PFSK-1 (cell line): ENCODE data around the gene TEX2.

Source experiments
- FOXP2 ChIP-seq: optimal IDR thresholded peaks from 2 replicates; pipeline ENCODE3; 2011; ENCODE audit warnings: borderline replicate concordance, control low read depth, inconsistent platforms; ENCODE audit not compliant: insufficient read depth; ENCODE audit errors: extremely low read length, extremely low read depth
- POLR2AphosphoS5 ChIP-seq: IDR thresholded peaks from 2 replicates; pipeline ENCODE4 v1.6.1; 2012; ENCODE audit warnings: low read depth, mild to moderate bottlenecking, control low read depth, low read length, moderate library complexity
- SIN3A ChIP-seq: IDR thresholded peaks from 2 replicates; pipeline ENCODE4 v1.6.1; 2012; ENCODE audit warnings: mild to moderate bottlenecking, low read length, moderate library complexity, borderline replicate concordance; ENCODE audit not compliant: insufficient read depth
- TAF1 ChIP-seq: IDR thresholded peaks from 2 replicates; pipeline ENCODE4 v1.6.1; 2012; ENCODE audit warnings: low read length, control low read depth, borderline replicate concordance; ENCODE audit not compliant: insufficient read depth
- TF ChIP-seq, protein P1 (sequence below), 2 experiments: IDR thresholded peaks; 2 replicates each; pipeline versions ENCODE4 v1.6.1 to v1.8.0; 2011 to 2012; ENCODE audit warnings: low read depth in 2 of 2, low read length in 2 of 2, control low read depth in 1 of 2, inconsistent platforms in 1 of 2, mild to moderate bottlenecking in 1 of 2, moderate library complexity in 1 of 2; ENCODE audit not compliant: insufficient read depth in 1 of 2

Gene TEX2

DNA sequence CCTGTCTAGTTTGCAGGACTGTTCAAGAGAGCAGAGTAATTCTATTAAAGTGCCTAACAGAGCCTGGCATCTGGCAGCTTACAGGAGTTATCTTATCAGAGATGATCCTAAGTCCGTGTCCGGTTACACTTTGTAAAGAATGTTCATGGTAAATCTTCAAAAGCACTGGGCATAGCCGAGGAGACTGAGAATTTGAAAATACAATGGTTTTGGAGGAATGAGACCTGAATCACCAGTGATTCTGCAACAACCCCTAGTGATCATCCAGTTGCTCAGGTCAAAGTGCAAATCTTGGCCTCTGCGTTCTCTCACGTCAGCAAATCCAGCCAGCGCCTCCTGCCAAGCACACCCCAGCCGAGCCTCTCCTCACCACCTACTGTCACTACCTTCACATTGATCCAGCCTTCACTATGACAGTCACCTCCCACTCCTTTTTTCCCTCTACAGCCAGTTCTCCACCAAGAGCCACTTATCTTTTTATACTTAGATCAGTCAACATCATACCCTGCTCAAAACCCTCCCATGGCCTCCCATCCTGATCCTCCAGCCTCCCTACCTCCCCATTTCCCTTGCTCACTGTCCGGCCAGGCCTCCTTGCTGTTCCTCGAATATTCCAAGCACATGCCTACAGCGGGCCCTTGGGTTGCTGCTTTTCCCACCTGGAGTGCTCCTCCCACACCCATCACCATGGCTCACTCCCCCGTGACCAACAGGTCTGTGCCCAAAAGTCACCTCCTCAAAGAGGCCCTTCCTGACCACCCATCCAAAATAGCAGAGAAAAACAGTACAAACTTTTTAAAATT lies 75.8 kb downstream of the TEX2 start:
- TF ChIP-seq, protein P1, sequence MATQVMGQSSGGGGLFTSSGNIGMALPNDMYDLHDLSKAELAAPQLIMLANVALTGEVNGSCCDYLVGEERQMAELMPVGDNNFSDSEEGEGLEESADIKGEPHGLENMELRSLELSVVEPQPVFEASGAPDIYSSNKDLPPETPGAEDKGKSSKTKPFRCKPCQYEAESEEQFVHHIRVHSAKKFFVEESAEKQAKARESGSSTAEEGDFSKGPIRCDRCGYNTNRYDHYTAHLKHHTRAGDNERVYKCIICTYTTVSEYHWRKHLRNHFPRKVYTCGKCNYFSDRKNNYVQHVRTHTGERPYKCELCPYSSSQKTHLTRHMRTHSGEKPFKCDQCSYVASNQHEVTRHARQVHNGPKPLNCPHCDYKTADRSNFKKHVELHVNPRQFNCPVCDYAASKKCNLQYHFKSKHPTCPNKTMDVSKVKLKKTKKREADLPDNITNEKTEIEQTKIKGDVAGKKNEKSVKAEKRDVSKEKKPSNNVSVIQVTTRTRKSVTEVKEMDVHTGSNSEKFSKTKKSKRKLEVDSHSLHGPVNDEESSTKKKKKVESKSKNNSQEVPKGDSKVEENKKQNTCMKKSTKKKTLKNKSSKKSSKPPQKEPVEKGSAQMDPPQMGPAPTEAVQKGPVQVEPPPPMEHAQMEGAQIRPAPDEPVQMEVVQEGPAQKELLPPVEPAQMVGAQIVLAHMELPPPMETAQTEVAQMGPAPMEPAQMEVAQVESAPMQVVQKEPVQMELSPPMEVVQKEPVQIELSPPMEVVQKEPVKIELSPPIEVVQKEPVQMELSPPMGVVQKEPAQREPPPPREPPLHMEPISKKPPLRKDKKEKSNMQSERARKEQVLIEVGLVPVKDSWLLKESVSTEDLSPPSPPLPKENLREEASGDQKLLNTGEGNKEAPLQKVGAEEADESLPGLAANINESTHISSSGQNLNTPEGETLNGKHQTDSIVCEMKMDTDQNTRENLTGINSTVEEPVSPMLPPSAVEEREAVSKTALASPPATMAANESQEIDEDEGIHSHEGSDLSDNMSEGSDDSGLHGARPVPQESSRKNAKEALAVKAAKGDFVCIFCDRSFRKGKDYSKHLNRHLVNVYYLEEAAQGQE (IDR thresholded peaks at IDR 0.05; ENCODE audit: insufficient read depth in 1 of 2, low read depth in 2 of 2, low read length in 2 of 2) = no peak
- no peak for TF ChIP-seq TAF1
- no peak for TF ChIP-seq FOXP2

GRCh38 chr17:64186171-64187092 lies 76.6 kb downstream of the TEX2 start:
- TF ChIP-seq, protein P1 (IDR thresholded peaks at IDR 0.05; ENCODE audit: insufficient read depth in 1 of 2, low read depth in 2 of 2, low read length in 2 of 2) = no peak
- TF ChIP-seq TAF1 = no peak
- TF ChIP-seq FOXP2 = no peak
- TF ChIP-seq SIN3A = no peak
- TF ChIP-seq POLR2AphosphoS5 = no peak

- TF ChIP-seq POLR2AphosphoS5 = no peak
- TF ChIP-seq, protein P1 (IDR thresholded peaks at IDR 0.05; ENCODE audit: insufficient read depth in 1 of 2, low read depth in 2 of 2, low read length in 2 of 2) = no peak
- no peak for TF ChIP-seq TAF1
- TF ChIP-seq SIN3A = no peak
- no peak for TF ChIP-seq FOXP2
Observed at GRCh38 chr17:64185101-64185500, 78.0 kb downstream of the TEX2 start.

- TF ChIP-seq POLR2AphosphoS5 (no peak), SIN3A (no peak), TAF1 (no peak), FOXP2 (no peak)
- TF ChIP-seq, protein P1 (IDR thresholded peaks at IDR 0.05; ENCODE audit: insufficient read depth in 1 of 2, low read depth in 2 of 2, low read length in 2 of 2) = no peak
Observed at GRCh38 chr17:64183815-64184214, 79.2 kb downstream of the TEX2 start.
